MV-4-11 (cell line): ENCODE data around the gene OTUD5.
A peak's percentile ranks its signal among the peaks of the same experiment; 100 is the strongest.
"Not testable (repeated sequence)": the region's sequence is repeated elsewhere in the genome, so short reads cannot be mapped to it uniquely, and the experiment has no call there.

Source experiments
- DNase-seq: peaks from one replicate; lab custom pipeline; 2025; lab: John Stamatoyannopoulos, UW

The OTUD5 gene, protein sequence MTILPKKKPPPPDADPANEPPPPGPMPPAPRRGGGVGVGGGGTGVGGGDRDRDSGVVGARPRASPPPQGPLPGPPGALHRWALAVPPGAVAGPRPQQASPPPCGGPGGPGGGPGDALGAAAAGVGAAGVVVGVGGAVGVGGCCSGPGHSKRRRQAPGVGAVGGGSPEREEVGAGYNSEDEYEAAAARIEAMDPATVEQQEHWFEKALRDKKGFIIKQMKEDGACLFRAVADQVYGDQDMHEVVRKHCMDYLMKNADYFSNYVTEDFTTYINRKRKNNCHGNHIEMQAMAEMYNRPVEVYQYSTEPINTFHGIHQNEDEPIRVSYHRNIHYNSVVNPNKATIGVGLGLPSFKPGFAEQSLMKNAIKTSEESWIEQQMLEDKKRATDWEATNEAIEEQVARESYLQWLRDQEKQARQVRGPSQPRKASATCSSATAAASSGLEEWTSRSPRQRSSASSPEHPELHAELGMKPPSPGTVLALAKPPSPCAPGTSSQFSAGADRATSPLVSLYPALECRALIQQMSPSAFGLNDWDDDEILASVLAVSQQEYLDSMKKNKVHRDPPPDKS

DNA sequence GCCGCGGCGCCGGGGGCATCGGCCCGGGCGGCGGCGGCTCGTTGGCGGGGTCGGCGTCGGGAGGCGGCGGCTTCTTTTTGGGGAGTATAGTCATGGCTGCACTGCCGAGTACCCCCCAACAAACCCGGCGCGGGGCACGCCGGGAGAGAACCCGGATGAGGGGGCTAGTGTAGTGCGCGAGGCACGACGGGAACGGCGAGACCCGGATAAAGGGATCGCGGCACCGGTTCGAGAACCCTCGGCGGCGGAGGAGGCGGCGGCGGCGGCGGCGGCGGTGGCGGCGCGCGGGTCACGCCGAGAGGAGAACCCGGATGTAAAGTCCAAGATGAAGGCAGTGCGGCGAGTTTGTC is at the start of gene OTUD5:
TSS of gene OTUD5 (minus strand) at position 131 of the 350 bp plus-strand sequence. CDS start at position 94, 37 bp downstream.
- no peak for DNase-seq

DNA sequence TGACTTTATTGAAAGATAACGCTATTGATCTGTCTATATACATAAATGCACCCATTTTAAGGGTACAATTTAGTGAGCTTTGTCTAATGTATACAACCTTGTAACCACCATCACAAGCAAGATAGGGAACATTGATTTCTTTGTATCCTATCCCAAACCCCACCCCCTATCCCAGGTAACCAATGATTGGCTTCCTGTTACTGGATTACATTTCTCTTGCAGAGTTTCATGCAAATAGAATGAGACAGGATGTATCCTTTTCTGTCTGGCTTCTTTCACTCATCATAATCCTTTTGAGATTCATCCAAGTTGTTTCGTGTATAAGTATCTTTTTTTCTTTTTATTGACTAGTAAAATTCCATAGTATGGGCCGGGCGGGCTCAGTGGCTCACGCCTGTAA is 46.3 kb upstream of the OTUD5 start:
- no peak for DNase-seq

DNA sequence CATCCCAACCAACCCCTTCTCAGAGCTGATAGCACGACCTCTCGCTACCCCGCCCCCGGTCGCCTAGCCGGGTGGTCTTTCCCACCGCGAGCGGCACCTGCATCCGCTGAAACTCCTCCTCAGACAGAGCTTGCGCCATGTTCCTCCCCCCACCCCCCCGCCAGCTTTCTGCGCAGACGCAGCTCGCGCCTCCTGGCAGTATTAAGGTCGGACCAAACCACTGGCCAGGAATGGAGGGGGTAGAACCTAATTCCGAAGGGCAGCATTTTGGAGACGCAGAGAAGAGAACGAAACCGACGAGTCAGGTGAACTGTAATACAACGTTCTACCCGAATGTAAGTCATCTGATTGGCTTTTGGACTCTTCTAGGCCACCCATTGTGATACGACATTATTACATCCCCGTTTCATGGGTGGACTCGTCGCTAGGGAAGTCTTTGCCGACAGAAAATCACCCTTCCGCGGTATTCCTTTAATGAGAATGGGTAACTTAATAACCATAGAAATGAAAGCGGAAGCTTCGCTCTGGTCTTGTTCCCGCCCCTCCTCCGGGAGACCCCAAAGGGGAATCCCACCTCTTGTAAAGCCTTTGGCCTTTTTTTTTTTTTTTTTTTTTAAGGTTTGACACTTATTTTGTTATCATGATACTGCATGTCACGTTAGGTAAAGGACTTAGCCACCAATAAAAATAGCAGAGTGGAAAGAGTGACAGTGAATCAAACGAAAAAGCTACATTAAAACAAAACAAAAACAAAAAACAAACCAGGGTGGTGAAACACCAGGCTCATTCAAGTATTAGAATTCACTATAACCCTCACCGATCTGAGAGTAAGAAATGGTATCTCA is 44.9 kb upstream of the OTUD5 start, which contains the start of gene GRIPAP1:
TSS of gene GRIPAP1 (minus strand) at position 174 of the 845 bp plus-strand sequence. CDS start at position 139, 35 bp downstream.
- peak; percentile 86 for DNase-seq

DNA sequence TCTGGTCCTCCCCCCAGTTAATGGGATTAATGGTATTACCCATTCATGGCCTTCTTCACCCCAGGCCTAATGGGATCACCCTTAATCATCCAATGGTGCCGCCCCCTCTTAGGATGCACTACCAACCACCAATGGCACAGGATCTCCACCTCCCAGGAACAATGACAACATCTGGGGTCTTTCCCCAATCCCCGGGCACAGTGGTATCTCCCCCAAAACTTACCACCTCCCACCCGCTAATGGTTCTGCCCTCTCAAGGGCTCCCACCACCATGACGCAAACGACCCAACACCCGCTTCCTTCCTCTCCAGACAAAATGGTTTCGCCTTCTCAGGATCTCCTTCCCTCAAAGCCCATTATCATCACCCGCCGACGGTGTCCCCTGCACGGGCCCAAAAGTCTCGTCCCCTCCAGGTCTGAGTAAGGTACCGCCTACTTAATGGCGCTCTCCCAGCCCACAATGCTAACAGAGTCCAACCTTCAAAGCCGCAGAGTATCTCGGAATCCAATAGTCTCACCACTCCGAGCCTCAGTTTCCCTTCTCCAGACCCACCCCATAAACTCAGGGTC is 44.2 kb upstream of the OTUD5 start:
- peak; percentile 31 for DNase-seq

DNA sequence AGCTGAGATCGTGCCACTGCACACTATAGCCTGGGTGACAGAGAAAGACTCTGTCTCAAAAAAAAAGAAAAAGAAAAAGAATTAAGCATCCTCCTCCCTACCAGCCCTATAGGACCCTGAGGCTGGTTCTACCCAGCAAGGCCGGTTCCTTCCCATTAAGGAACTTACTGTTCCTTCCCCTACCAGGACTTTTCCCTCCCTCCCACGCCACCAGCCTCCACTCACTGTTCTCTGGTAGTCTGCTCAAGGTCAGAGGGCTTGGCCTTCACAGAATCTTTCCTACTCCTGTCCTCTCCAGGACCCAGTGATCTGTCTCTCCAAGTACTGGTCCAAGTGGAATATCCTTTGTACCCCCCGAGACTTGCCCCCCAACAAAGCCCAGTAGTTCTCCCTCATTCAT is 43.2 kb upstream of the OTUD5 start:
- no peak for DNase-seq

DNA sequence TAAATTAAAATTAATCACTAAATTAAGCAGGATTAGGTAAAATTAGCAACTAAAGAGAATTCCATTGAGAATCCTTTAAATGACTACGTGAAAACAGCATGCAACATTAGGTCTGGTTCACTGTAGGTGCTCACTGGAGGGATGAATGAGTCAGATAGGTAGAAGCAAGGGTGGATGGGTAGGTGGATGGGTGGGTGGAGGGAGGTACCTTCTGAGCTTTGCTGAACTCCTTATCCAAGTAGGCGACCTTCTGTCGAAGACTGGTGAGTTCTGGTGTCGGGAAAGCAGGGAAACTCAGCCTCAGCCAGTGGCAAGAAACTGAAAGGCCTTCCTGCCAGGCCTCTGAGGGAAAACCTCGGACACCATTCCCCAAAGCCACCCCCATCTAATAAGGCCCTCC is 41.6 kb upstream of the OTUD5 start:
- DNase-seq = no peak

DNA sequence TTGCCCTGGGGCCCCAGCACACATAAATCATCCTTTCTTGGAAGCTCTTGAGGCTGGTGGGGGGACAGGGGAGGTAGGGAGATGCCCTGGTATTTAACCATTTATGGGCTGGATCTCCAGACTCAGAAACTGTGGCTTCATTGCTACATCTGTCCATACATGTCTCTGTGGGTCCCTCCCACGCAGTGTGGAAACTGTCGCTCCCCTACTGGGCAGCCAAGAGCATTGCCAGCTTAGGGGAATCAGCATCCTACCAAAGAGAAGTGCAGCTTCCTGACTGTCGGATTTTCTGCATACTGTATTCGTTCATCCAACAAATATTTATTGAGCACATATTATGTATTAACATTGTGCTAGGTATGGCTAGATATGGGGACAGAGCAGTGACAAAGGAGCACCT is 41.0 kb upstream of the OTUD5 start:
- DNase-seq = peak; percentile 27

DNA sequence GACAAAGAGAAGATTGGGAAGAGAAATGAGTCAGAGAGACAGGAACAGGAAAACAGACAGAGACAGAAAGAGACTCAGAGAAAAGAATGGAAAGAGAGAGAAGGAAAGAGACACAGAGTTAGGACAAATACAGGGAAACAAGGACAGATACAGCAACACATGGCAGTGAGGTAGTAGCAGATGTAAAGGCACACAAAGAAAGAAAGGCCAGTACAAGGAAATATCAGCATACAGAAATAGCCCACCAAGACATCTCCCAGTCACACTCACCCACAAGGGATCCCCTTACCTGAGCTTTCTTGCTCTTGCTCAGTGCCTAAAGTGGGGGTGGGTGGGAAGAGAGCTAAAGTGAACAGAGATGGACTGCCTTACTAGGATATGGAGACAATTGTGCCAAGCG is 40.5 kb upstream of the OTUD5 start:
- no peak for DNase-seq

DNA sequence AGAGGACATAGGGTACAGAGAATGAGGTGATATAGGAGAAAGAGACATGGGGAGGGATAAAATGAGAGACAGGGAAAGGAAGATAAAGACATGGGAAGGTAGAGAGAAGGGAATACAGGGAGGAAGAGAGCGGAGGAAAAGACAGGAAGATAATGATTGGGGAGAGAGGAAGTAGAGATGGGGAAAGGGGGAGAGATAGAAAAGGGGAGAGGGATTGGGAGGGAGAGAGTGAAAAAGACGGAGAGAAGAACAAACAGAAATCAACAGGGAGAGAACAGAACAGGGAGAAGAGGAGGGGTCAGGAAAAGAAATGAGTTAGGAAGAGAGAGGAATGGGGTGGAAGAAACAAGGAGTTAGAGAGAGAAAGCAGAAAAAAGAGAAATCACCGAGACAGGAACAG is 40.0 kb upstream of the OTUD5 start:
- DNase-seq = no peak

DNA sequence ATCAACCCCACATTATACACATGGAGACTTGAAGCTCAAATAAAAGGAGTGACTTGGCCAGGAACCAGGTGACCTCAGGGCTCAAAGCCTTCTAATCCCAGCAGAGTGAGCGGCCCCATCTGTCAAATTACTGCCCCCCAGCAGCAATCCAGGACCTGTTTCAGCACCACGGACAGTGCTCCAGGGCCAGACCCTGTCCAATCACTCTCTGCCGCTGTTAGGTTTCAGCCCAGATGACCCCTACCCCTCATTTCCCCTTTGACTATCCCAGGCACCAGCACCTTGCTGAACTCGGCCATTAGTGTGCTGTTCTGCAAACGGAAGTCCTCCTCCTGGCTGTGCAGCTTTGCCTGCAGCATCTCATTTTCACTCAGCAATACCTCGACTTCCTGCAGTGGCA is 39.6 kb upstream of the OTUD5 start:
- no peak for DNase-seq

DNA sequence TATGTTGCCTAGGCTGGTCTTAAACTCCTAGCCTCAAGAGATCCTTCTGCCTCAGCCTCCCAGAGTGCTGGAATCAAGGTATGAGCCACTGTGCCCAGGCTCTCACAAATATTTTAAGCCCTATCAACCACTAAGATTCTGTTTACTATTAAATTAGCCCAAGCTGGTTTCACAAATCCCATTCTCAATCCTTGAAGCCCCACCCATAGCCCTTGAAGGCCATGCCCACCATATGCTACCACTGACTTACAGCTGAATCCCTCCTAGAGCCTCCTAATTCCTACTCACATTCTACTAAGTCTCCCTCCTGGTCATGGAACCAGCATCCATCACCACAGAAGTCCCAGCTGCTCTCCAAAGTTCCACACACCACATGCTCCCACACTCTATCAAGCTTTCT is 34.9 kb upstream of the OTUD5 start:
- DNase-seq = no peak

DNA sequence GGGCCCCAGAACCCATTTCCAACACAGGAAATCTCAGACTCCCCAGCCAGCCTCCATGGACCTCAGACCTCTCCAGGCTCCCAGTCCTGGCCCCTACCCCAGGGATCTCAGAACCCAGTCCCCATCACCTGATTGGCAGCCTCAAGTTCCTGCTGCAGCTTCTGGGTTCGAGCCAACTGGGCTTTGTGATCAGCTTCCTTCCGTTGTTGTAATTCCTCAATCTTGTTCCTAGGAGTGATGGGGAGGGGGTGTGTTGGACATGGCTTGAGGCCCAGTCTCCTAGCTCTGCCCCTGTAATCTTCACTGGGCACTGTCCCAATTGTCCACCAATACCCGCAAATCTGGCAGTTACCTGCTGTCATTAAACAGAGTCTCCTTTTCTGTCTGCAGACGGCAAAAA is 32.1 kb upstream of the OTUD5 start:
- DNase-seq = no peak

DNA sequence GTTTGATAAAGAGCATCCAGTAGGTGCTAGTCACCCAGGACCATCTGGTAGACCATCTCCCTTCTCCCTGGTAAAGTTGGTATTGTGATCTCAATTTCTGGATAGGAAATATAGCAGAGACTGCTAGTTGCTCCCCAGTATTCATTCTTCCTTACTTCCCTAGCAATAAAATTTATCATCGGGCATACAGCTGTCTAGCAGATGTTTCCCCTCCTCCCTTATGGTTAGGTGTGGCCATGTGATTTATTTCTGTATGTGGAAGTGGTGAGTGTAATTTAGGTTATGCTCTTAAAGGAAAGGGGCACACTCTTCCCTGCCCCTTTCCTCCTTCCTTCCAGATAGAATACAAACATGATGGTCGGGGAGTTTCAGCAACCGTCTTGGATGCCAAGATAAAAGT is 26.5 kb upstream of the OTUD5 start:
- DNase-seq = no peak

DNA sequence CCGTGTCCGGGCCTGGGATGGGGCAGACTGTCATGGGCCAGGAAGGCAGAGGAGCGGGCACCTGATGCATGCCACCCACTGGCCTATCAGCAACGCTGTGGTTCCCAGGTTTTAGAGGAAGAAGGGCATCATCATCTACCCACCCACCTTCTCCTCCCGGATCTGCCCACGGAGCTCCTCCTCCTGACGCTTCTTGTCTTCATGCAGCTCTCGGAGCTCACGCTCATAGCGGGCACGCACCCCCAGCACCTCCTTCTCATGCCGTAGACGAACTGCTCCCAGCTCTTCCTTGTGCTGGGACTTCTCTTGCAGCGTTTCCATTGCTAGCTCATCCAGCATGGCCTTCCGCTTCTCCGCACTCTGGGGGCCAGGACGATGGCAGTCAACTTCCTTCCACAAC is 25.7 kb upstream of the OTUD5 start:
- DNase-seq = no peak

DNA sequence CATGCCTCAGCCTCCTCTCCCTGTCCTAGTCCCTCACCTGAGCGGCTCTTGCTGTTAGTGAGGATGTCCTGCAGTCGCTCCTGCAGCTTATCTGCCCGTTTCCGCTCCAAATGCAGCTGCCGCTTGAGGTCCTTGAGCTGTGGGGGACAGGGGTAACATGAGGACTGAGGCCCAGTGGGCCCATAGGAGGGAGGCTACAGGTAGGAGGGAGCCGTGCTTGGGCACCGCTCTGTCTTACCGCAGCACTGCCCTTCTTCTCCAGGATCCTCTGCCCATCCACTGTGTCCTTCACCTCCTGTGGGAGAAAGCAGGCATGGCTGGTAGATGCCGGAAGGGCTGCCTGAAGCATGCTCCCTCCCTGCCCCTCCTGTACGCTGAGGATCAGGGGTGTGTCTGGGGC is 23.8 kb upstream of the OTUD5 start:
- no peak for DNase-seq

DNA sequence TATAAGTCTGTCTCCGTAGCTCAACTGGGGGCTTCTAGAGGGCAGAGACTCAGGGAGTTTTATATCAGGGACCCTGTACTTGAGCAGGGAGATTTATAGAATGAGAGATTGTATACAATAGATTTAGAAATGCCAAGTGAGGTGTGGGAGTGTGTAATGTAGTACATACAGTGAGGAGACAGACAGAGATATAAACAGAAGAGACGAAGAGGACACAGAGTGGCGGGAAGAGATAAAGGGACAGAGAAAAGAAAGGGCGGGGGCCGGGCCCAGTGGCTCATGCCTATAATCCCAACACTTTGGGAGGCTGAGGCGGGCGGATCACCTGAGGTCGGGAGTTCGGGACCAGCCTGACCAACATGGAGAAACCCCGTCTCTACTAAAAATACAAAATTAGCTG is 22.9 kb upstream of the OTUD5 start:
- DNase-seq = not testable (repeated sequence)

DNA sequence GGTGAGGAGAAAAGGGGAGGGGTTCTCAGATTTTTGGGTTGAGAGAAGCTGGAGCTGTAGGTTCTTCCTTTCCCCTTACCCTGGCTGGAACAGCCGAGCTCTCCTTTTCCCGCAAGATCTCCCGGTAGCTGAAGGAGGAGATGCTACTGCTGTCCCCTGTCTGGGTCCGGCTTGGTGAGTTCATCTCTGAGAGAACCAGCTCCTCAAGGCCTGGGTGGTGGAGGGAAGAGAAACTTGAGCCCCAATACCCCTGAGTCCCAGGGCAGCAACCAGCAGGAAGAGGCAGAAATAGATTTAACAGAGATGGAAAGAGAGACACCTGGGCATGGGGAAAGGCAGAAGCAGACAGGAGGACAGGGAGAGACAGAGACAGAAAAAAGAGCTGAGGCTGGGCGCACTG is 20.8 kb upstream of the OTUD5 start:
- DNase-seq = no peak

DNA sequence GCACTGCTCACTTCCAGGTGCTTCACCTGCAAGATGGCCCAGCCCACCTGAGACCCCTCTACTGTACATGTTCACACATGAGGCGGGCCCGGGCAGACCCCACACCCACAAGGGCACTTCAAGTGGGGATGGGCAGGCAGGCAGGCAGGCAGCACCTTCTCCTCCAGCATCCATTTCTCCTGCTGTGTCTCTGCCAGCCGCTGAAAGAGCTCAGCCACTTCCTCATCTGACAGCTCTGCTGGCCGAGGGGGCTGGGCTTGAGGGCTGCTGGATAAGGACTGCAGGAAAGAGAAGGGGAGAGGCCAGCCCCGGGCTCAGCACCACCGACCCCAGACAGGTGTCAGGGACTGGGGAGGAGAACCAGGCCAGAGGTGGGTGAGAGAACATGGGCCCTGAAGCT is 18.7 kb upstream of the OTUD5 start:
- DNase-seq = peak; percentile 13

DNA sequence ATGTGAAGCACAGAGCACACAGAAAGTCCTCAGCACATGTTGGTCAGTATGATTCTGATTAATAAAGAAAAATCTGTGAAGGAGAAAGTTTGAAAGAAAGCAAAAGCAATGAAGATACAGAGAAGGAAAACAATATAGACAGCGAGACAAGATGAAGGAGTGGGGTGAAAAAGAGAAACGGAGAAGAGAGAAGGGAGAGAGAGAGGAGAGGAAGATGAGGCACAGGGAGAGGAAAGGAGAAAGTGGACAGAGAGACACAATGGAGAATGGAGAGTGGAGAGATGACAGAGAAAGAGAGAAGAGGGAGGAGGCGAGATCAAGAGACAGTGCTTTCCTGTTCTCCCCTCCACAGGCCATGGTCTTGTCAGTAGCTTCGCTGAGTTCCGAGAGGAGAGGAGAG is 18.1 kb upstream of the OTUD5 start:
- DNase-seq = no peak

DNA sequence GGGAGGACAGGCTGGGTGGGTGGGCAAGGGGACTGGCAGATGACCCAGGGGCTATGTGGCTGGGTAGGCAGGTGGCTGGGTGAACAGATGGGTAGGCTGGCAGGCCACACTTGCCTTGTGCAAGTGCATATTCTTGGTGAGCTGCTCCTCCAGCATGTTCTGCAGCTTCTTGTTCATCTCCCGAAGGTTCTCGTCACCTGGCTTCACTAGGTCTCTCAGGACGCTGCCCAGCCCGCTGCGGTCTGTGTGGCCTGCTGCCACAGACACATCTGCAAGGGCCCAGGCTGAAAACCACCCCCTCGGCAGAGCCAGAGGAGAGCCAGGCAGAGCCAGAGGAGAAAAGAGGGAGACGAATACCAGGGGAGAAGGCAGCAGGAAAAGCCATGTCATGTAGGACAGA is 17.6 kb upstream of the OTUD5 start:
- no peak for DNase-seq

DNA sequence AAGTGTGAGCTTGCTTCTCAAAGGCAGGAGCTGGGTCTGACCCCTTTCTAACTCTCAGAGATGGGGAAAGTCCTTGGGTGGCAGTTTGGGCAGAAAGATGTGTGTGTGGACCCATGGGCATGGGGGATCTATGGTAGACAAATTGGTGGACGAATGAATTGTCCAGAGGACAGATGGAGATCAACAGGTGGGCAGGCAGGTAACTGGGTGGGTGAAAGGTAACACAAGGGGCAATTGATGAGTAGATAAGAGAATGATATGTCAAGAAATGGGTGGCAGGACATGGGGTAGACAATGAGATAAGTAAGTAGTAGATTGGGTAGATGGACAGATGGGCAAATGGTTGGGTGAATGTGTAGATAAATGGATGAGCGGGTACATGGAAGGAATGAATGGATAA is 17.2 kb upstream of the OTUD5 start:
- DNase-seq = no peak

DNA sequence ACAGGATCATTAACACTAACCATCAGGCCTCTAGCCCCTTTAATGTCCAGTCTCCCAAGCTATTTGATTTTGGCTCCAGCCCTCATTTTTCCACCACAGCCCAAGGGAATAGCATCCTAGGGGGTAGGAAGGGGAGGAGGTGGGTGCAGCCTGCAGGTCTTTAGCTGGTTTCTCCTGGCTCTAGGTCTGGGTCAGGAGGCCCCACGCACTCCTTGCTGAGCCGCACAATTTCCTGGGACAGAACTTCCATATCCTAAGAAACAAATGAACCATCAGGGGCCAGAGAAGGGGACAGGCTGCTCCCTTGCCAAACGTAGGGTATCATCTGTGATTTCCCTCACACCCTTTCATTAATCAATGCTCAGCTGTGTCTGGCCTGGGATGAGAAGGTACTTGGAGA is 16.6 kb upstream of the OTUD5 start:
- DNase-seq = no peak
